NOMO-1 treated with dmso at 0.1 percent for 144 hours (cell line): ENCODE measurements around the gene ITSN2.
"Not testable (repeated sequence)": the region's sequence is repeated elsewhere in the genome, so short reads cannot be mapped to it uniquely, and the experiment has no call there.

Experiments
- DNase-seq: peaks from one replicate; lab custom pipeline; 2025; ENCODE audit not compliant: unreplicated experiment; lab: John Stamatoyannopoulos, UW

ITSN2 gene

DNA sequence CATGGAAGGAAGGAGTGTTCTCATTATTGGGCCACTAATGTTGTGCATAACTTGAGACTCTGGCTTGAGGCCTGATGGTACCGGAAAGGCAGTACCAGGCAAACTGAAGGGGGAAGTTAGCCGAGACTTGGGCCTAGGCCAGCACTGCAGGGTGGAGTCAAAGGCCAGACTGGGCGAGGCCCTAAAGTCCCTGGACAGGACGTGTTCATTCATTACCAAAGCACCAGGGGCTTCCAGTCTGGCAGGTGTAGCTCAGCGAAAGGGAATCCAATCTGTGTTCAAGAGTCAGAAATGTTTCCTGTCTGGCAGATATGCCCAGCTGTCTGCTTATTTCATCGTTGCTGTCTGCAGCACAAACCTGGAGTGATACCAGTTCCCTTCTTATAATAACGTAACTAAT, 4.7 kb upstream of the ITSN2 start:
- no peak for DNase-seq

GRCh38 chr2:24363301-24363700, 3.0 kb upstream of the ITSN2 start:
- no peak for DNase-seq

DNA sequence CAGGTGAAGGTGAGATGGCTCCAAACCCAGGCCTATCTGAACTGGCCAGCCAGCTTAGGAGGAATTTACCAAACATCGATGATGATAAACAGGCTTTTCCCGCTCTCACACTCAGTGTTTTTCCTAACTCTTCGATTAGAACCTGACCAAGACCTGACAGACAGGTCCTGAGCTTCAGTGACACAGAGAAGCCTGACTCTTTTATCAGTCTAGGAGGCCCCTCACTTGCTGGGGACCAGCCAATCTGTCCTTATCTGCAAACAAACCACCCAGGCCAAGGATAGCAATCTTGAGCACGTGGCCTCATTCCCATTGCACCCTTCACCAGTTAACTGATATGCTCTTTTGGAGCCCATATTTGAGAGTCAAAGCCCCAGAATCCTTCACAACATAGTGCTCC, 1.9 kb upstream of the ITSN2 start:
- DNase-seq: no peak

GRCh38 chr2:24360963-24361330, 611 bp upstream of the ITSN2 start:
- no peak for DNase-seq

GRCh38 chr2:24359129-24360049, 947 bp downstream of the ITSN2 start:
- DNase-seq: no peak

- DNase-seq: not testable (repeated sequence)
Measured at GRCh38 chr2:24357767-24358166, 2.6 kb downstream of the ITSN2 start.

GRCh38 chr2:24357115-24357514, 3.2 kb downstream of the ITSN2 start:
- not testable (repeated sequence) for DNase-seq

DNA sequence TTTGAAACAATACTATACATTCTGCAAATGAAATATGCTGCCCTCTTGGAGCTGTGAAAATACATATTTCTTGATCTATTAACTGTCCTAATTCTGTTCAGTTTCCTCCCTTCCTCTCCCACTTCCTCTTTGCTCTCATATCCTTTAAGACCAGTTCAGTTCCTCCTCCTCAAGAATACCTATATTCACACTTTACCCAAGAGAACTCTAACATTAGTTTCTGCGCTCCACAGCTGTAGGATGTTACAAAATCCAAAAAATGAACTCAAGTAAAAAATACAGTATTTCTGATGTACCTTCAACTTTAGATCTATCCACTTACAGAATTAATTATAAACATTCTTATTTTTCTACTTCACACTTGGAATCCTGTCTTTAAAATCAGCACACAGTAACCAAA, 5.4 kb downstream of the ITSN2 start:
- peak; percentile 33 for DNase-seq

GRCh38 chr2:24354395-24354794, 5.9 kb downstream of the ITSN2 start:
- no peak for DNase-seq

DNA sequence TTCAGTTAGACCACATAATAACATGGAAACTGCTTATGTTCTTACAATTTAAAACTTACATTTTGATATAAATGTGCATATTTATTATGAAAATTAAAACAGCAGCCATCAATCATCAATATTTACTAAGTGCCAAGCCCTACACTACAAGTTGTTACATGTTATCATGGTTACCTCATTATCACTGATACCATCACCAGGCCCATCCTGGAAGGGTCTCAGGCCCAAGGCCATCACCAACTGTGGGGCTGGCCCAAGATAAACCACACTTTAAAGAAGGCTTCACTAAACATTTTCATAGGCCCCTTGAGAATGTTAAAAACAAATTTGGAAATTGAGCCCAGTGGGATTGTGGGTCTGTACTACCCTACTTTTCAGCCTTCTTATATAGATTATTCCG, 6.4 kb downstream of the ITSN2 start:
- no peak for DNase-seq

- DNase-seq: no peak
Measured at GRCh38 chr2:24353364-24353763, 7.0 kb downstream of the ITSN2 start.

GRCh38 chr2:24352664-24353063, 7.7 kb downstream of the ITSN2 start:
- DNase-seq: no peak

- no peak for DNase-seq
Measured at GRCh38 chr2:24351981-24352380, 8.4 kb downstream of the ITSN2 start.

GRCh38 chr2:24351627-24351938, 8.8 kb downstream of the ITSN2 start:
- no peak for DNase-seq

DNA sequence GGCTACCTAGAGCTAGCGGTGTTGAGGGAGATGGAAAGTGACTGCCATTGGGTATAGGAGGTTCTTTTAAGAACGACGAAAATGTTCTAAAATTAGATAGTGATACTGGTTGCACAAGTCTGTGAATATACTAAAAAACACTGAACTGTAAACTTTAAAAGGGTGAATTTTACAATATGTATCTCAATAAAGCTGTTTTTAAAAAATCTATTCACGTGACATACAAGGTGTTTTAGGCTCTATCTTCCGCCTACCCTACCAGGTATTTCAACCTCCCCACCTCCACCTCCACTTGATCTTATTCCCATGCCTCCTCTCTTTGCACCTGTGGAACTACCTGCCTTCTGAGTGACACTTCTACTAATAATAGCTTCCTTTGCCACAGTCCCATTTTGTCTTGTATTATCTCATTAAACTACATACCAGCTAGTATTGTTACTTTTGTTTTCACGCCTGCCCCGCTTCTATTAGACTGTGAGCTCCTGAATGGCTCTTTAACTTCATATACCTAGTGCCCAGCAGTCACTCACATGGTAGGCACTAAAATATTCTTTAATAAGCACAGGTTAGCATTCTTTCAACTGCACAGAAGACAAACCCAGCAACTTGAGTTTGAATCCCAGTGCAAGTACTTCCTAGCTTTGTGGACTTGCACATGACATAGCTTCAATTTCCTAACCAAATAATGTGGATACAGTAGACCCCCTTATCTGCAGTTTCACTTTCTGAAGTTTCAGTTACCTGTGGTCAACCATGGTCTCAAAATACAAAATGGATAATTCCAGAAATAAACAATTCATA, 9.3 kb downstream of the ITSN2 start:
- DNase-seq: no peak

DNA sequence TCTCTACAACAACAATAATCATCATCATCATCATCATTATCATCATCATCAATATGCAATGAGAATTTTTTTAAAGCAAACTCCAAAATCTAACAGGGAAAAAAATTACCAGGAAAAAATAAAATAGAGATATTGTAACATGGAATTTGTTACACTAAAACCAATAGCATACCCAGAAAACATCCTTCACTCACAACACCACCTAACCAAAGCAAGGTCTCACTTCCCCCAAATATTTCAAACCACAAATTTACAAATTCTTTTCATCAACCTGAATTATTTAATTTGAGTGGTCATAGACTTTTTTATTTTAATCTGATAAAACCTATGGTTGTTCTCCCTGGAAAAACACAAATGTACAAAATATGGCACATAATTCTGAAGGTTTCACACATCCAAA, 11.2 kb downstream of the ITSN2 start:
- DNase-seq: no peak

DNA sequence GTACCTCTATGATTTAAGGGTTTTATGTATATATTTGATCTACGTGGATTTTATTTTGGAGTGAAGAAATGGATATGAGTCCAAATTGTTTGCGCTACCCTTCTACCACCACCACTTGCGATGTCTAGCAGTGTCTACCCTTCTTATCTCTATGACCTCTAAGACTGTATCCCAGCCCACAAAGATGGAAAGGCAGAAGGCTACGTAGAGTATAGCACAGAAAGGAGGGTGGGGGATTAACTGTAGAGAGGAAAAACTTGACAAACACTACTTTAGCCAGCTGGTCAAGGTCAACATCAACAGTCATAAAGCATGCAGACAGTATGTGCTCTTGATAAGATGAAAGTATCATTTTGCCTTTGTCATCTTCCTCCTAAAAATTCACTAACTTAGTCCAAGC, 14.4 kb downstream of the ITSN2 start:
- no peak for DNase-seq

DNA sequence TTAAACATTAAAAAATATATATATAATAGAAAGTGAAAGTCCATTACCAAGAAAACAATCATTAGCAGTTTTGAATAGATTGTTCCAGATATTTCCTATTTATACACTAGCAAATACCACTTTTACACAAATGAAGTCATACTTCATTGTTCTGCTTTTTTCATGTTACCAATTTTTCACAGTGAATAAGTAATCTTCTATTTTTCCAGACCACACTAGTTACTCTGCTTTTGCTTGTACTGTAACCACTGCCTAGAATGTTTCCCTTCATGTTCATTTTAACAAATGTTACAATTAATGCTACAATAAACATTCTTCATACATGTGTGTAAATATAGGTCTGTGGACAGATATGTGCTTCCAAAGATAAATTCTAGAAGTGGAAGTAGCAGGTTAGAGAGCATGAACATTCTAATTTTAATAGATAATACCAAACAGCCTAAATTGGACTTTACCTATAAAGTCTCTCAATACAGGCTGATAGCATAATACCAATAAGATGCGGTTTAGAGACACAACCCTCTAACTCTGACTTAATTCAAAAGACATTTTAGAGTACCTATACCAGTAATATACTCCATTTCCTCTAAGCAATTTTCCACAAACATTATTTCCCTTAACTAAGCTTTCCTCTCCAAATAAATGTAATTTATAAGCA, 17.0 kb downstream of the ITSN2 start:
- no peak for DNase-seq

DNA sequence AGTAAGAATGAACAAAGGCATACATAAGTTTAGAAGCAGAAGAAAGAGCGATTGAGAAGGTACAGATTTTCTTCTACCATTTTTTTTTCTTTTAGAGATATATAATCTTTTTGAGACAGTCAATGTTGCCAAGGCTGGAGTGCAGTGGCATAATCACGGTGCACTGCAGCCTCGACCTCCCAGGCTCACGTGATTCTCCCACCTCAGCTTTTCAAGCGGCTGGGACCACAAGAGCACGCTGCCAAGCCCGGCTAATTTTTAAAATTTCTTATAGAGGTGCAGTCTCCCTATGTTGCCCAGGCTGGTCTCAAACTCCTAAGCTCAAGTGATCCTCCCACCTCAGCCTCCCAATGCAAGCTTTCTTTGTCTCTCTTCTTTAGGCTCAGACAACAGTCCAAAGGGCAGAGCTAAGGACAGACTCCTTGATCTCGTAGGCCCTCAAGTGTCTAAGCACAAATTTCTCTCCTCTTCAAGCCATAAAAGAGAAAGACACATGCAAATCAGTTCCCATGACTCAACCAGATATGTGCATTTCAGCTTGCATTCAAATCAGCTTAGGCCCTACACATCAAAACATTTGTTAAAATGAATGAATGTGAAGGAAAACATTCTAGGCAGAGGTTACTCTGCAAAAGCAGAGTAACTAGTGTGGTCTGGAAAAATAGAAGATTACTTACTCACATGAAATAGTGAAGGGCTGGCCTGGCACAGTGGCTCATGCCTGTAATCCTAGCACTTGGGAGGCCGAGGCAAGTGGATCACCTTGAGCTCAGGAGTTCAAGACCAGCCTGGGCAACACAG, 18.0 kb downstream of the ITSN2 start:
- DNase-seq: no peak

DNA sequence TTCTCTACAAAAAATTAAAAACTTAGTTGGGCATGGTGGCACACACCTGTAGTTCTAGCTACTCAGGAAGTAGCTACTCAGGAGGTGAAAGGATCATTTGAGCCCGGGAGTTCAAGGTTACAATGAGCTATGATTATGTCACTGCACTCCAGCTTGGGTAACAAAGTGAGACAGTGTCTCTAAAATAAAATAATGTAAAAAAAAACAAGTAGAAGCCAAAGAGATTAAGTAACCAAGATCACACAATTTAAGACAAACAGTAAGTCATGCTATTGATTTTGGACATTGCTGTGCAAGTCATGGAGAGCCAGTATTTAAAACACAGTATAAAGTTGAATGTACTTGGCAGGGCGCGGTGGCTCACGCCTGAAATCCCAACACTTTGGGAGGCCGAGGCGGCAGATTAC, 20.5 kb downstream of the ITSN2 start:
- DNase-seq: no peak

- not testable (repeated sequence) for DNase-seq
Measured at GRCh38 chr2:24339098-24339497, 21.2 kb downstream of the ITSN2 start.
